Panc1 (cell line): ENCODE measurements around the gene CNKSR2. TPM values are rescaled to one million over a fixed set of nuclear protein-coding genes. Genes with fewer than 3 reads are reported as not detected.

Experiments used
- ATAC-seq: fragments of 200-7000 bp; cut with Tn5 transposase; 2 replicates; pipeline ENCODE4 v1.9.1; 2020; ENCODE audit warnings: mild to moderate bottlenecking, moderate library complexity
- BruUV-seq: library from RNA; stranded (reverse); fragments of 400-500 nt; replicated peaks from 2 replicates; lab custom pipeline; 2021; lab: Mats Ljungman, UMichigan
- CTCF ChIA-PET: fragments of 300-600 bp; sonication (Branson Sonifier 250); formaldehyde crosslinking; loops from one replicate; lab custom pipeline; 2022; ENCODE audit warnings: antibody characterized with exemption; lab: Charles Lee
- POLR2A ChIA-PET: fragments of 300-600 bp; sonication (Branson Sonifier 250); formaldehyde crosslinking; loops from one replicate; lab custom pipeline; 2022; ENCODE audit warnings: antibody characterized with exemption; lab: Charles Lee
- DNase-seq: peaks from one replicate; pipeline ENCODE4 v3.0.0-alpha.2; 2010; ENCODE audit warnings: low read depth, low spot score
- H3K27ac ChIP-seq: 2 replicates; pipeline ENCODE4 v1.5.1; 2011; ENCODE audit warnings: mild to moderate bottlenecking, low read length, inconsistent platforms
- H3K27me3 ChIP-seq: fragments of 200-500 bp; sonication (Bioruptor generic); 2 replicates; pipeline ENCODE4 v1.6.0; 2014; ENCODE audit warnings: low read length, inconsistent platforms; ENCODE audit not compliant: control insufficient read depth, insufficient read depth
- H3K36me3 ChIP-seq: fragments of 200-500 bp; sonication (Bioruptor generic); 2 replicates; pipeline ENCODE4 v1.5.1; 2014; ENCODE audit warnings: inconsistent platforms, mild to moderate bottlenecking, low read length, moderate library complexity; ENCODE audit not compliant: control insufficient read depth, insufficient read depth
- H3K4me1 ChIP-seq: 2 replicates; pipeline ENCODE4 v1.5.1; 2011; ENCODE audit warnings: inconsistent platforms, mild to moderate bottlenecking, low read length, moderate library complexity; ENCODE audit not compliant: control insufficient read depth, insufficient read depth
- H3K4me3 ChIP-seq, 2 experiments: 2 replicates each; pipeline ENCODE4 v1.5.1; 2011 to 2012; ENCODE audit warnings: low read depth in 2 of 2, low read length in 2 of 2, mild to moderate bottlenecking in 2 of 2, inconsistent platforms in 1 of 2, moderate library complexity in 1 of 2
- H3K9me3 ChIP-seq: fragments of 200-500 bp; sonication (Bioruptor generic); 2 replicates; pipeline ENCODE4 v1.5.1; 2014; ENCODE audit warnings: low read depth, mild to moderate bottlenecking, inconsistent platforms, low read length, moderate library complexity; ENCODE audit not compliant: control insufficient read depth, insufficient read depth
- POLR2AphosphoS5 ChIP-seq: IDR thresholded peaks from 2 replicates; pipeline ENCODE4 v1.6.1; 2012; ENCODE audit warnings: mild to moderate bottlenecking, low read depth, low read length, moderate library complexity
- SIN3A ChIP-seq: IDR thresholded peaks from 2 replicates; pipeline ENCODE4 v1.6.1; 2012; ENCODE audit warnings: low read depth, mild to moderate bottlenecking, low read length, moderate library complexity, borderline replicate concordance; ENCODE audit not compliant: insufficient read depth
- TCF7L2 ChIP-seq: IDR thresholded peaks from 2 replicates; pipeline ENCODE4 v1.6.1; 2011; ENCODE audit warnings: mild to moderate bottlenecking, low read depth, low read length, inconsistent platforms
- in situ Hi-C: cut with HindIII; loops from 2 replicates; pipeline ENCODE4 v1.10.0; 2016; ENCODE audit warnings: low sequenced_read_pairs, low pct_unique_long_range_greater_than_20kb
- intact Hi-C: fragments of 100-400 bp; cut with micrococcal nuclease; formaldehyde crosslinking; loops from one replicate; pipeline ENCODE4 v1.10.0; 2022; ENCODE audit not compliant: unreplicated experiment
- total RNA-seq: library from RNA; stranded (reverse); gene quantifications from one replicate; pipeline ENCODE4 v1.2.1, GENCODE V29; 2021; ENCODE audit not compliant: unreplicated experiment
- TF ChIP-seq, protein P1 (sequence below), 2 experiments: IDR thresholded peaks; 2 replicates each; pipeline ENCODE4 v1.6.1; 2011 to 2012; ENCODE audit warnings: low read depth in 2 of 2, control low read depth in 1 of 2, low read length in 1 of 2, mild to moderate bottlenecking in 1 of 2, moderate library complexity in 1 of 2; ENCODE audit not compliant: insufficient read depth in 1 of 2
- TF ChIP-seq, protein P2 (sequence below): fragments of 450-650 bp; IDR thresholded peaks from 2 replicates; pipeline ENCODE4 v1.5.1; 2017; ENCODE audit warnings: mild to moderate bottlenecking

The CNKSR2 gene
- total RNA-seq, 1 experiment from 2014 or later, result not detected

DNA sequence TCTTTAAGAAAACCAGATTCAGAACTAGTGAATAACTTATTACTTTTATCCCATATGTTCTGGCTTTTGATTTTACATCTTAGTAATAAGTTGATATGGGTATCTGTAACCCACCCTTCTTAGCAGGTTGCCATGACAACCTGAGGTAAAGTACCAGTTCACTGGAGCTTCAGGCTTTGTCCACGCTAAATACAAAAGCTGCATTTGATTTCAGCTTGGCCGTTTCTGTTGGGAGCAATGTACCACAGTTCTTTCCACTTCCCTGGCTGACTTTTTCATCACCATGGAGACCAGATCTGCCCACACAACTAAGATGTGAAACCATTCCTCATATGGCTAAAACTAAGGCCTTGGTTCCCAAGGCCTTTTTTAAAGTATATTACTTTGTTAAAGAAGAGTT, 257.8 kb downstream of the CNKSR2 start:
- DNase-seq, result no peak
- H3K27ac ChIP-seq, result no peak overlapping the region
- in situ Hi-C loops, result no loop called here
- H3K4me3 ChIP-seq, result no peak overlapping the region
- no peak for TF ChIP-seq POLR2AphosphoS5
- no peak for TF ChIP-seq TCF7L2
- TF ChIP-seq, protein P1, sequence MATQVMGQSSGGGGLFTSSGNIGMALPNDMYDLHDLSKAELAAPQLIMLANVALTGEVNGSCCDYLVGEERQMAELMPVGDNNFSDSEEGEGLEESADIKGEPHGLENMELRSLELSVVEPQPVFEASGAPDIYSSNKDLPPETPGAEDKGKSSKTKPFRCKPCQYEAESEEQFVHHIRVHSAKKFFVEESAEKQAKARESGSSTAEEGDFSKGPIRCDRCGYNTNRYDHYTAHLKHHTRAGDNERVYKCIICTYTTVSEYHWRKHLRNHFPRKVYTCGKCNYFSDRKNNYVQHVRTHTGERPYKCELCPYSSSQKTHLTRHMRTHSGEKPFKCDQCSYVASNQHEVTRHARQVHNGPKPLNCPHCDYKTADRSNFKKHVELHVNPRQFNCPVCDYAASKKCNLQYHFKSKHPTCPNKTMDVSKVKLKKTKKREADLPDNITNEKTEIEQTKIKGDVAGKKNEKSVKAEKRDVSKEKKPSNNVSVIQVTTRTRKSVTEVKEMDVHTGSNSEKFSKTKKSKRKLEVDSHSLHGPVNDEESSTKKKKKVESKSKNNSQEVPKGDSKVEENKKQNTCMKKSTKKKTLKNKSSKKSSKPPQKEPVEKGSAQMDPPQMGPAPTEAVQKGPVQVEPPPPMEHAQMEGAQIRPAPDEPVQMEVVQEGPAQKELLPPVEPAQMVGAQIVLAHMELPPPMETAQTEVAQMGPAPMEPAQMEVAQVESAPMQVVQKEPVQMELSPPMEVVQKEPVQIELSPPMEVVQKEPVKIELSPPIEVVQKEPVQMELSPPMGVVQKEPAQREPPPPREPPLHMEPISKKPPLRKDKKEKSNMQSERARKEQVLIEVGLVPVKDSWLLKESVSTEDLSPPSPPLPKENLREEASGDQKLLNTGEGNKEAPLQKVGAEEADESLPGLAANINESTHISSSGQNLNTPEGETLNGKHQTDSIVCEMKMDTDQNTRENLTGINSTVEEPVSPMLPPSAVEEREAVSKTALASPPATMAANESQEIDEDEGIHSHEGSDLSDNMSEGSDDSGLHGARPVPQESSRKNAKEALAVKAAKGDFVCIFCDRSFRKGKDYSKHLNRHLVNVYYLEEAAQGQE (IDR thresholded peaks at IDR 0.05; ENCODE audit: insufficient read depth in 1 of 2, low read depth in 2 of 2, low read length in 1 of 2), result no peak
- TF ChIP-seq, protein P2, sequence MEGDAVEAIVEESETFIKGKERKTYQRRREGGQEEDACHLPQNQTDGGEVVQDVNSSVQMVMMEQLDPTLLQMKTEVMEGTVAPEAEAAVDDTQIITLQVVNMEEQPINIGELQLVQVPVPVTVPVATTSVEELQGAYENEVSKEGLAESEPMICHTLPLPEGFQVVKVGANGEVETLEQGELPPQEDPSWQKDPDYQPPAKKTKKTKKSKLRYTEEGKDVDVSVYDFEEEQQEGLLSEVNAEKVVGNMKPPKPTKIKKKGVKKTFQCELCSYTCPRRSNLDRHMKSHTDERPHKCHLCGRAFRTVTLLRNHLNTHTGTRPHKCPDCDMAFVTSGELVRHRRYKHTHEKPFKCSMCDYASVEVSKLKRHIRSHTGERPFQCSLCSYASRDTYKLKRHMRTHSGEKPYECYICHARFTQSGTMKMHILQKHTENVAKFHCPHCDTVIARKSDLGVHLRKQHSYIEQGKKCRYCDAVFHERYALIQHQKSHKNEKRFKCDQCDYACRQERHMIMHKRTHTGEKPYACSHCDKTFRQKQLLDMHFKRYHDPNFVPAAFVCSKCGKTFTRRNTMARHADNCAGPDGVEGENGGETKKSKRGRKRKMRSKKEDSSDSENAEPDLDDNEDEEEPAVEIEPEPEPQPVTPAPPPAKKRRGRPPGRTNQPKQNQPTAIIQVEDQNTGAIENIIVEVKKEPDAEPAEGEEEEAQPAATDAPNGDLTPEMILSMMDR, result no peak
- TF ChIP-seq SIN3A, result no peak
- intact Hi-C loops, result no loop called here
- H3K4me1 ChIP-seq, result no peaks in the 10 kb centered on the region
- CTCF ChIA-PET, result no interaction called here
- POLR2A ChIA-PET, result no interaction called here
- no peaks in the 10 kb centered on the region for H3K36me3 ChIP-seq
- no peaks in the 10 kb centered on the region for H3K9me3 ChIP-seq
- ATAC-seq, result no peak
- no peaks in the 10 kb centered on the region for H3K27me3 ChIP-seq
- no TSS peak for BruUV-seq

DNA sequence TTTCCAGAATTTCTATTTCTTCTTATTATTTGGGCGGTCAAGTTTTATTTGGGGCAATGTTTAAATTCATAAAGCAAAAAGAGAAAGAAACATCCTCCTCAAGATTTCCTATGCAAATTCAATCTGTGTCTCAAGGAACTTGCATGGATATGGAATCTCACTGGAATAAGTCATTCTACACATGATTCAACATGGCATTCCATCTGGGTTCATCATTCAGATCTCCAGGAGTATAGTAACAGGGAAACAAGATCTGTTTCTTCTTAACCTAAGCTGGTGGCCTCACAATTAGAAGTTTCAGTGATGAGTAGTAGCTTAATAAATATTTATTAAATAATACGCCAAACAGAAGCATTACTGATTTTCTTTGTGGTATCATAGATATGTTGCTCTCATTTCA, 264.1 kb downstream of the CNKSR2 start:
- Histone ChIP-seq H3K36me3 (no peaks in the 10 kb centered on the region), H3K9me3 (no peaks in the 10 kb centered on the region), H3K27me3 (no peaks in the 10 kb centered on the region), H3K4me3 (no peak overlapping the region), H3K4me1 (no peaks in the 10 kb centered on the region), H3K27ac (no peak overlapping the region)
- in situ Hi-C loops, result no loop called here
- ATAC-seq, result no peak
- intact Hi-C loops, result no loop called here
- POLR2A ChIA-PET, result no interaction called here
- no peak for DNase-seq
- TF ChIP-seq SIN3A (no peak), TCF7L2 (no peak), POLR2AphosphoS5 (no peak)
- TF ChIP-seq, protein P2, result no peak
- TF ChIP-seq, protein P1 (IDR thresholded peaks at IDR 0.05; ENCODE audit: insufficient read depth in 1 of 2, low read depth in 2 of 2, low read length in 1 of 2), result no peak
- CTCF ChIA-PET, result no interaction called here
- BruUV-seq, result no TSS peak
